Measurements from ENCODE around the gene MLXIP.

MLXIP gene

GRCh38 chr12:122058549-122059149 lies 19.9 kb upstream of the MLXIP start:
- TF ChIP-seq EZH2 (optimal IDR thresholded peaks at IDR 0.05; ENCODE audit: low read depth, low read length), result no peak
- TF ChIP-seq EZH2phosphoT487 (IDR thresholded peaks at IDR 0.05; ENCODE audit: low read length), result no peak
- TF ChIP-seq, protein P1, sequence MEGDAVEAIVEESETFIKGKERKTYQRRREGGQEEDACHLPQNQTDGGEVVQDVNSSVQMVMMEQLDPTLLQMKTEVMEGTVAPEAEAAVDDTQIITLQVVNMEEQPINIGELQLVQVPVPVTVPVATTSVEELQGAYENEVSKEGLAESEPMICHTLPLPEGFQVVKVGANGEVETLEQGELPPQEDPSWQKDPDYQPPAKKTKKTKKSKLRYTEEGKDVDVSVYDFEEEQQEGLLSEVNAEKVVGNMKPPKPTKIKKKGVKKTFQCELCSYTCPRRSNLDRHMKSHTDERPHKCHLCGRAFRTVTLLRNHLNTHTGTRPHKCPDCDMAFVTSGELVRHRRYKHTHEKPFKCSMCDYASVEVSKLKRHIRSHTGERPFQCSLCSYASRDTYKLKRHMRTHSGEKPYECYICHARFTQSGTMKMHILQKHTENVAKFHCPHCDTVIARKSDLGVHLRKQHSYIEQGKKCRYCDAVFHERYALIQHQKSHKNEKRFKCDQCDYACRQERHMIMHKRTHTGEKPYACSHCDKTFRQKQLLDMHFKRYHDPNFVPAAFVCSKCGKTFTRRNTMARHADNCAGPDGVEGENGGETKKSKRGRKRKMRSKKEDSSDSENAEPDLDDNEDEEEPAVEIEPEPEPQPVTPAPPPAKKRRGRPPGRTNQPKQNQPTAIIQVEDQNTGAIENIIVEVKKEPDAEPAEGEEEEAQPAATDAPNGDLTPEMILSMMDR (IDR thresholded peaks at IDR 0.05; ENCODE audit: low read length), result no peak
- Histone ChIP-seq H3K4me2 (ENCODE audit: low read depth, low read length) (no peak overlapping the region), H3K27ac (ENCODE audit: low read length) (no peak overlapping the region), H3K4me1 (ENCODE audit: low read length) (no peaks in the 10 kb centered on the region), H3K9ac (ENCODE audit: low read length) (no peak overlapping the region), H3K79me2 (ENCODE audit: low read length) (no peaks in the 10 kb centered on the region), H3K27me3 (replicated peaks; ENCODE audit: insufficient read depth, low read length) (no peaks in the 10 kb centered on the region), H3K4me3 (ENCODE audit: low read length) (no peak overlapping the region), H3K9me2 (replicated peaks; ENCODE audit: insufficient read depth, low read length) (no peaks in the 10 kb centered on the region), H3K36me3 (replicated peaks; ENCODE audit: insufficient read depth, low read length) (no peaks in the 10 kb centered on the region), H4K20me1 (ENCODE audit: insufficient read depth, low read length) (no peaks in the 10 kb centered on the region), H2AFZ (ENCODE audit: low read length) (no peak overlapping the region), H3F3A (ENCODE audit: insufficient read depth, low read length) (no peaks in the 10 kb centered on the region), H3K9me3 (replicated peaks; ENCODE audit: insufficient read depth, low read length) (no peaks in the 10 kb centered on the region)
- DNase-seq, result no peak

- Histone ChIP-seq H4K20me1 (ENCODE audit: insufficient read depth, low read length) (no peaks in the 10 kb centered on the region), H3K9me3 (replicated peaks; ENCODE audit: insufficient read depth, low read length) (no peaks in the 10 kb centered on the region), H3K4me1 (ENCODE audit: low read length) (0 out of 2 replicates have a peak, but pooled peaks cover 3% of the 10 kb centered on the region), H2AFZ (ENCODE audit: low read length) (no peak overlapping the region), H3K4me3 (ENCODE audit: low read length) (no peak overlapping the region), H3K27me3 (replicated peaks; ENCODE audit: insufficient read depth, low read length) (no peaks in the 10 kb centered on the region), H3K9ac (ENCODE audit: low read length) (no peak overlapping the region), H3K9me2 (replicated peaks; ENCODE audit: insufficient read depth, low read length) (no peaks in the 10 kb centered on the region), H3K36me3 (replicated peaks; ENCODE audit: insufficient read depth, low read length) (no peaks in the 10 kb centered on the region), H3K27ac (ENCODE audit: low read length) (no peak overlapping the region), H3K79me2 (ENCODE audit: low read length) (no peaks in the 10 kb centered on the region), H3F3A (ENCODE audit: insufficient read depth, low read length) (no peaks in the 10 kb centered on the region), H3K4me2 (ENCODE audit: low read depth, low read length) (no peak overlapping the region)
- DNase-seq, result no peak
- TF ChIP-seq EZH2 (optimal IDR thresholded peaks at IDR 0.05; ENCODE audit: low read depth, low read length) (no peak), EZH2phosphoT487 (IDR thresholded peaks at IDR 0.05; ENCODE audit: low read length) (no peak)
- TF ChIP-seq, protein P1 (IDR thresholded peaks at IDR 0.05; ENCODE audit: low read length), result no peak
Observed at GRCh38 chr12:122059203-122059960, 19.2 kb upstream of the MLXIP start.

DNA sequence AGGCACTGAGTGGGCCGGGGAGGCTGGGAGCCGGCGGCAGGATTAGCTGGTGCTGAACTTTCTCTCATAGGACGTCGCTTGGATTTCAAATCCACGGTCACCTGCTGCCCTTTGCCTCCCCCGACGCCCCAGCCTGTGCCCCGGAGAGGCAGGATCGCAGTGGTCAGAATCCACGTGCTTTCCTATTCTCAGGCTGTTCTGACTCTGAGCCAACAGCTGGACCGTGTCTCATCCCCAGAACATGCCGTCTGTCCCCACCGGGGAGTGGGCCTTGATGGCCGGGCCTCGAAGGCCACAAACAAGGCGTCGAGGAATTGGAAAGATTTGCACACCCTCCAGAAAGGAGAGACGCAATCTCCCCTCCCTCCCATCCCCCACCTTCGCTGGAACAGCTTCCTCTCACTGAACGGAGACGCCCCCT lies 18.5 kb upstream of the MLXIP start:
- H3K9ac ChIP-seq (ENCODE audit: low read length), result no peak overlapping the region
- H4K20me1 ChIP-seq (ENCODE audit: insufficient read depth, low read length), result no peaks in the 10 kb centered on the region

More for the DNA sequence above, 18.5 kb upstream of the MLXIP start:
- DNase-seq, result no peak
- Histone ChIP-seq H3K27me3 (replicated peaks; ENCODE audit: insufficient read depth, low read length) (no peaks in the 10 kb centered on the region), H3K4me3 (ENCODE audit: low read length) (no peak overlapping the region), H3K4me1 (ENCODE audit: low read length) (0 out of 2 replicates have a peak, but pooled peaks cover 6% of the 10 kb centered on the region), H3K4me2 (ENCODE audit: low read depth, low read length) (no peak overlapping the region), H3K9me3 (replicated peaks; ENCODE audit: insufficient read depth, low read length) (no peaks in the 10 kb centered on the region), H3K27ac (ENCODE audit: low read length) (no peak overlapping the region), H2AFZ (ENCODE audit: low read length) (no peak overlapping the region), H3K9me2 (replicated peaks; ENCODE audit: insufficient read depth, low read length) (no peaks in the 10 kb centered on the region), H3K79me2 (ENCODE audit: low read length) (no peaks in the 10 kb centered on the region), H3K36me3 (replicated peaks; ENCODE audit: insufficient read depth, low read length) (no peaks in the 10 kb centered on the region), H3F3A (ENCODE audit: insufficient read depth, low read length) (no peaks in the 10 kb centered on the region)
- TF ChIP-seq EZH2 (optimal IDR thresholded peaks at IDR 0.05; ENCODE audit: low read depth, low read length) (no peak), EZH2phosphoT487 (IDR thresholded peaks at IDR 0.05; ENCODE audit: low read length) (no peak)
- TF ChIP-seq, protein P1 (IDR thresholded peaks at IDR 0.05; ENCODE audit: low read length), result no peak

All from MM.1S (cell line).